ENCODE results near the gene PHETA1.

DNA sequence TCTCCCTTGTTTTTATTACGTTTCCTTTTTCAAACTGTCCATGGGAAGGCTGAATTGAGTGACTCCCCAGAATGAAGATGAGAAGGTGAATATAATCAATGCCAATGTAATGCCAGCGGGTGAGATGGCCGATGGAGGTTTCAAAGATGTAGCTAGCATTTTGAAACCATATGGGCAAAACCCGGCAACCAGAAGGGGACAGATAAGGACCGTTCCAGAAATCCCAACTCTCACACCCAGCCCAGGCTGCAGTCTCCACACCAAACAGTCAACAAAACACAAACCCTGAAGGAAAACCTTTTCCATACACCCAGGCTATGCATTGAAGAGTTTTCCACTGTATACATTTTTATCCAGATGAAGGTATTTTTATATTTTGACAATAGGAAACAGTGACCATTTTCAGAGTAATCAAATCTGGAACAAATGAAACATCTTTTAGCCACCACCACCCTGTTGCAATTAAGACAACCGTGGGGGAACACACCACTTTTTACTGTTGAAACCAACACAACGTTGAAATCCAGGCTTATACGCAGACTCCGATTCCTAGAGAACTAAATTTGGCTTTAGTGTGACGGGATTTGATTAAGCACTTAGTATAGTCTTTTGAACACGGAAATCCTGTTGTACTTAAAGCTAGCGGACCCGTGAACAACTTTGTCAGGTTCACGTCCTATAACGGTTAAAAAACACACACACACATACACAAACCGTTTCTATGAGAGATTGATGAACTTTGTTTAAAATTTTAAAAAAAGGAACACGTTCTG is 19.0 kb downstream of the PHETA1 start:
- TF ChIP-seq EZH2phosphoT487 (IDR thresholded peaks at IDR 0.05; ENCODE audit: borderline replicate concordance): no peak
- no peak for TF ChIP-seq POLR2A (IDR thresholded peaks at IDR 0.05; ENCODE audit: borderline replicate concordance, extremely low read depth, insufficient read depth, insufficient read length)
- TF ChIP-seq, protein P1, sequence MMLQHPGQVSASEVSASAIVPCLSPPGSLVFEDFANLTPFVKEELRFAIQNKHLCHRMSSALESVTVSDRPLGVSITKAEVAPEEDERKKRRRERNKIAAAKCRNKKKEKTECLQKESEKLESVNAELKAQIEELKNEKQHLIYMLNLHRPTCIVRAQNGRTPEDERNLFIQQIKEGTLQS (IDR thresholded peaks at IDR 0.05): no peak
- TF ChIP-seq SRF (IDR thresholded peaks at IDR 0.05; ENCODE audit: low read depth): no peak
- TF ChIP-seq, protein P2, sequence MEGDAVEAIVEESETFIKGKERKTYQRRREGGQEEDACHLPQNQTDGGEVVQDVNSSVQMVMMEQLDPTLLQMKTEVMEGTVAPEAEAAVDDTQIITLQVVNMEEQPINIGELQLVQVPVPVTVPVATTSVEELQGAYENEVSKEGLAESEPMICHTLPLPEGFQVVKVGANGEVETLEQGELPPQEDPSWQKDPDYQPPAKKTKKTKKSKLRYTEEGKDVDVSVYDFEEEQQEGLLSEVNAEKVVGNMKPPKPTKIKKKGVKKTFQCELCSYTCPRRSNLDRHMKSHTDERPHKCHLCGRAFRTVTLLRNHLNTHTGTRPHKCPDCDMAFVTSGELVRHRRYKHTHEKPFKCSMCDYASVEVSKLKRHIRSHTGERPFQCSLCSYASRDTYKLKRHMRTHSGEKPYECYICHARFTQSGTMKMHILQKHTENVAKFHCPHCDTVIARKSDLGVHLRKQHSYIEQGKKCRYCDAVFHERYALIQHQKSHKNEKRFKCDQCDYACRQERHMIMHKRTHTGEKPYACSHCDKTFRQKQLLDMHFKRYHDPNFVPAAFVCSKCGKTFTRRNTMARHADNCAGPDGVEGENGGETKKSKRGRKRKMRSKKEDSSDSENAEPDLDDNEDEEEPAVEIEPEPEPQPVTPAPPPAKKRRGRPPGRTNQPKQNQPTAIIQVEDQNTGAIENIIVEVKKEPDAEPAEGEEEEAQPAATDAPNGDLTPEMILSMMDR (IDR thresholded peaks at IDR 0.05 in 2 of 3, conservative IDR thresholded peaks at IDR 0.05 in 1 of 3; ENCODE audit: borderline replicate concordance in 1 of 3, insufficient read depth in 1 of 3, low read depth in 2 of 3, low read length in 2 of 3): no peak
- TF ChIP-seq POLR2AphosphoS5 (IDR thresholded peaks at IDR 0.05; ENCODE audit: low read depth, low read length): no peak
- TF ChIP-seq CEBPB (IDR thresholded peaks at IDR 0.05; ENCODE audit: low read depth): no peak
- TF ChIP-seq, protein P3, sequence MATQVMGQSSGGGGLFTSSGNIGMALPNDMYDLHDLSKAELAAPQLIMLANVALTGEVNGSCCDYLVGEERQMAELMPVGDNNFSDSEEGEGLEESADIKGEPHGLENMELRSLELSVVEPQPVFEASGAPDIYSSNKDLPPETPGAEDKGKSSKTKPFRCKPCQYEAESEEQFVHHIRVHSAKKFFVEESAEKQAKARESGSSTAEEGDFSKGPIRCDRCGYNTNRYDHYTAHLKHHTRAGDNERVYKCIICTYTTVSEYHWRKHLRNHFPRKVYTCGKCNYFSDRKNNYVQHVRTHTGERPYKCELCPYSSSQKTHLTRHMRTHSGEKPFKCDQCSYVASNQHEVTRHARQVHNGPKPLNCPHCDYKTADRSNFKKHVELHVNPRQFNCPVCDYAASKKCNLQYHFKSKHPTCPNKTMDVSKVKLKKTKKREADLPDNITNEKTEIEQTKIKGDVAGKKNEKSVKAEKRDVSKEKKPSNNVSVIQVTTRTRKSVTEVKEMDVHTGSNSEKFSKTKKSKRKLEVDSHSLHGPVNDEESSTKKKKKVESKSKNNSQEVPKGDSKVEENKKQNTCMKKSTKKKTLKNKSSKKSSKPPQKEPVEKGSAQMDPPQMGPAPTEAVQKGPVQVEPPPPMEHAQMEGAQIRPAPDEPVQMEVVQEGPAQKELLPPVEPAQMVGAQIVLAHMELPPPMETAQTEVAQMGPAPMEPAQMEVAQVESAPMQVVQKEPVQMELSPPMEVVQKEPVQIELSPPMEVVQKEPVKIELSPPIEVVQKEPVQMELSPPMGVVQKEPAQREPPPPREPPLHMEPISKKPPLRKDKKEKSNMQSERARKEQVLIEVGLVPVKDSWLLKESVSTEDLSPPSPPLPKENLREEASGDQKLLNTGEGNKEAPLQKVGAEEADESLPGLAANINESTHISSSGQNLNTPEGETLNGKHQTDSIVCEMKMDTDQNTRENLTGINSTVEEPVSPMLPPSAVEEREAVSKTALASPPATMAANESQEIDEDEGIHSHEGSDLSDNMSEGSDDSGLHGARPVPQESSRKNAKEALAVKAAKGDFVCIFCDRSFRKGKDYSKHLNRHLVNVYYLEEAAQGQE (IDR thresholded peaks at IDR 0.05; ENCODE audit: low read depth): no peak
- TF ChIP-seq YY1 (IDR thresholded peaks at IDR 0.05; ENCODE audit: extremely low read depth, insufficient replicate concordance, low read depth, low read length): no peak
- TF ChIP-seq, protein P4, sequence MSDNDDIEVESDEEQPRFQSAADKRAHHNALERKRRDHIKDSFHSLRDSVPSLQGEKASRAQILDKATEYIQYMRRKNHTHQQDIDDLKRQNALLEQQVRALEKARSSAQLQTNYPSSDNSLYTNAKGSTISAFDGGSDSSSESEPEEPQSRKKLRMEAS (IDR thresholded peaks at IDR 0.05): no peak
- no peak for TF ChIP-seq JUND (IDR thresholded peaks at IDR 0.05)
- TF ChIP-seq ZNF274 (IDR thresholded peaks at IDR 0.05; ENCODE audit: low read depth, low read length): no peak
- TF ChIP-seq EGR1 (IDR thresholded peaks at IDR 0.05; ENCODE audit: low read depth): no peak

Data from HCT116 (cell line).